Liver (tissue), 3 donors: ENCODE data around the gene NDUFS3.

ENCODE experiments used
- GABPA ChIP-seq, 2 donors: IDR thresholded peaks in 1 of 2; conservative IDR thresholded peaks in 1 of 2; 2 replicates each; pipeline ENCODE4 v1.6.1; 2016; ENCODE audit warnings: antibody characterized with exemption in 2 of 2, mild to moderate bottlenecking in 1 of 2, moderate library complexity in 1 of 2
- SP1 ChIP-seq: IDR thresholded peaks from 2 replicates; pipeline ENCODE4 v1.6.1; 2018; ENCODE audit warnings: antibody characterized with exemption, mild to moderate bottlenecking
- ZBTB33 ChIP-seq: IDR thresholded peaks from 2 replicates; pipeline ENCODE4 v1.6.1; 2016; ENCODE audit warnings: antibody characterized with exemption
- TF ChIP-seq, protein P1 (sequence below): fragments of 150-350 bp; IDR thresholded peaks from 2 replicates; pipeline ENCODE4 v1.5.1; 2017; ENCODE audit warnings: improper control_type of control experiment, low read depth, low read length; ENCODE audit not compliant: missing input control
- TF ChIP-seq, protein P2 (sequence below): IDR thresholded peaks from 2 replicates; pipeline ENCODE4 v1.6.1; 2016; ENCODE audit warnings: antibody characterized with exemption
- donor health status: healthy.
- donor health status: healthy.

- TF ChIP-seq, protein P1, sequence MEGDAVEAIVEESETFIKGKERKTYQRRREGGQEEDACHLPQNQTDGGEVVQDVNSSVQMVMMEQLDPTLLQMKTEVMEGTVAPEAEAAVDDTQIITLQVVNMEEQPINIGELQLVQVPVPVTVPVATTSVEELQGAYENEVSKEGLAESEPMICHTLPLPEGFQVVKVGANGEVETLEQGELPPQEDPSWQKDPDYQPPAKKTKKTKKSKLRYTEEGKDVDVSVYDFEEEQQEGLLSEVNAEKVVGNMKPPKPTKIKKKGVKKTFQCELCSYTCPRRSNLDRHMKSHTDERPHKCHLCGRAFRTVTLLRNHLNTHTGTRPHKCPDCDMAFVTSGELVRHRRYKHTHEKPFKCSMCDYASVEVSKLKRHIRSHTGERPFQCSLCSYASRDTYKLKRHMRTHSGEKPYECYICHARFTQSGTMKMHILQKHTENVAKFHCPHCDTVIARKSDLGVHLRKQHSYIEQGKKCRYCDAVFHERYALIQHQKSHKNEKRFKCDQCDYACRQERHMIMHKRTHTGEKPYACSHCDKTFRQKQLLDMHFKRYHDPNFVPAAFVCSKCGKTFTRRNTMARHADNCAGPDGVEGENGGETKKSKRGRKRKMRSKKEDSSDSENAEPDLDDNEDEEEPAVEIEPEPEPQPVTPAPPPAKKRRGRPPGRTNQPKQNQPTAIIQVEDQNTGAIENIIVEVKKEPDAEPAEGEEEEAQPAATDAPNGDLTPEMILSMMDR = no peak
- TF ChIP-seq, protein P2, sequence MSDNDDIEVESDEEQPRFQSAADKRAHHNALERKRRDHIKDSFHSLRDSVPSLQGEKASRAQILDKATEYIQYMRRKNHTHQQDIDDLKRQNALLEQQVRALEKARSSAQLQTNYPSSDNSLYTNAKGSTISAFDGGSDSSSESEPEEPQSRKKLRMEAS = no peak
- no peak for TF ChIP-seq SP1
- no peak for TF ChIP-seq ZBTB33
- TF ChIP-seq GABPA (IDR thresholded peaks at IDR 0.05 in 1 of 2, conservative IDR thresholded peaks at IDR 0.05 in 1 of 2) = no peak
These were observed 25.5 kb upstream of the NDUFS3 start for GRCh38 chr11:47553406-47553743.
